Superior temporal gyrus (tissue), 1 donor: ENCODE data around the gene LRRC40.

Experiments
- DNase-seq: peaks from one replicate; pipeline ENCODE4 v3.0.0-alpha.2; 2016; ENCODE audit errors: extremely low spot score

Gene LRRC40

GRCh38 chr1:70115315-70115714 is 90.1 kb downstream of the LRRC40 start:
- DNase-seq: no peak

GRCh38 chr1:70112838-70113237 is 92.5 kb downstream of the LRRC40 start:
- DNase-seq: no peak

GRCh38 chr1:70109241-70109640 is 96.1 kb downstream of the LRRC40 start:
- no peak for DNase-seq

DNA sequence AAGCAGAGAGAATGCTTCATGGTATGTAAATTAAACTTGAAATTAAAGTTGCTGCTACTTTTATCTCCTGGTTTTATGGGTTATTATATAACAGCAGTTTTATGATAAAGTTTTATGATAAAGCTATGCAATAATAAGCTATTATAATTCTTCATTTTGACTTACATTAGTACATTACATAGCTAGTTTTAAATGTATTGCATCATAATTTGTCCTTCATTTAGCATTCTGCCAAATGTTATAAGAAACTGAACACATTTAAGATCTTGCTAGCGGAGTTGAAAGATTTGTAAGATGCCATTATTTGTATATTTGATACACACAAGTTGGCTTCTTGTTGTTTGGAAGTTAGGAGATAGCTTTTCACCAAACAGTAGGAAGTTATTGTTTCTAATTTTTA is 101.6 kb downstream of the LRRC40 start:
- DNase-seq: no peak

DNA sequence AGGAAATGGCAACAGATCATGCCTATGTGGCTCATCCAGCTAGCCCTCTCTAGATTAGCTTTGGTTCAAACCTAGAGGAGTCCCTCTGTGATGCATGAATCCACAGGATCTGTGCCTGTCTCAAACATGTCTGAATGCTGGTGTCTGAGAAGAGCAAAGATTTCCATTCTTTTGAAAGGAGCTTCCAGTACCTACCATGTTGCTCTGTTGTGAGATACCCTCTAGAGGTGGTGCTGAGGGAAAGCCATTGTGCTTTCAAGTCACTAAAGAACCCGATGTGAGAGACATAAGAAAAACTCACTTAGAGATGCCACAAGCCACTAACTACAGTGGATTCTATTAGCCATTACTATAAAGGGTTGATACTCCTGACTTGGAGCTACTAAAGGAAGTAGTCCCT is 103.6 kb downstream of the LRRC40 start:
- DNase-seq: no peak

GRCh38 chr1:70101231-70101630 is 104.1 kb downstream of the LRRC40 start:
- no peak for DNase-seq
